Fibroblast of peridontal ligament (primary cell): Measurements from ENCODE around the gene ADTRP.

ENCODE experiments used
- DNase-seq: peaks from one replicate; pipeline ENCODE4 v3.0.0-alpha.2; 2010; ENCODE audit errors: extremely low read depth

Gene ADTRP

GRCh38 chr6:11773013-11773412, 5.6 kb downstream of the ADTRP start:
- no peak for DNase-seq

- DNase-seq, result peak; percentile 94
Measured at GRCh38 chr6:11772109-11772825, 6.3 kb downstream of the ADTRP start.

DNA sequence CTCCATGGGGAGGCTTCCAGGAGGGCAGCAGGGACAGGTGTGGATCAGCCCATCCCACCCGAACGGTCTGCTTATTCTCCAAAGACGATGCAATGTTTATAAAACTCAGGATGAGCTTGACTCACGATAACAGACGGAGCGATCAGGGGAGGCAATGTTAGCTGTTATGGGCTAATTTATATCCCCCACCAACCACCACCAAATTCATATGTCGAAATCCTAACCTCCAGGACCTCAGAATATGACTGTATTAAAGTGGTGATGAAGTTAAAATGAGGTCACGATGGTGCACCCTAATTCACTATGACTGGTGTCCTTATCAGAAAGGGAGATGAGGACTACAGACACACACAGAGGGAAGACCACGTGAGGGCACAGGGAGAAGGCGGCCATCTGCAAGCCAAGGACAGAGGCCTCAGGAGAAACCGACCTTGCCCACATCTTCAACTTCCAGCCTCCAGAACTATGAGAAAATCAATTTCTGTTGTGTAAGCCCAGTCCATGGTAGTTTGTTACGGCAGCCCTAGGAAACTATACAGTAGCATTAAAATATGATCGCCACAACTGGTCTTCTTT, 7.0 kb downstream of the ADTRP start:
- DNase-seq, result peak; percentile 34

- peak; percentile 99 for DNase-seq
Measured at GRCh38 chr6:11770546-11771466, 7.8 kb downstream of the ADTRP start.

DNA sequence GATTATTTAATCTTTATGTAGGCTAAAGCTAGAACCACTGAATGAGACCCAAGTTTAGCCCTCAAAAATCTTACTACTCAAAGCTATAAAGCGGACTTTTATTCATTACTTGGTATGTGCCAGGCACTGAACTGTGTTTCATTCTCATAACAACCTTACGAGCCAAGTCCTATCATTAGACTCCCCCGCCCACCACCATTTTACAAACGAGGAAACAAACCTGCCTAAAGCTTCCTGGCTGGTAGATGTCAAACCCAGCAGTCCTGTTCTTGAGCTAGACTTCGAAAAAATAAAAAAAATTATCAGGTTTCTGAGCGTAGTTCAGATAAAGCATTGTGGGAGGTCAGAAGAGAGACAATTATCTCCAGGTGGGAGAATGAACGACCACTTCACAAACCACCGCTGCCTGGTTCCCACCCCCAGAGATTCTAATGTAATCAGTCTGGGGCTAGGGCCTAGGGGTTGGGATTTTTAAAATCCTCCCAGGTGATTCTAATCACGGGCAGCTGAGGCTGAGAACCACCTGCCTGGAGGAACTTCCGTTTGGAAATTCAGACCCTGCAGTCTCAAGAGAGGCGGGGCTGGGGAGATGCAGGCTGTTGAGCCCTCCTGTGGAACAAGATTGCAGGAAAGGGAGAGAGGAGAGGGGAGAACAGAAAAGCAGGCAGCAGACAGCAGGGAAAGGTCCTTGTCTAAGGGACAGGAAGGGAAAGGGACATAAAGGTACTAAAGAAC, 8.6 kb downstream of the ADTRP start:
- no peak for DNase-seq

DNA sequence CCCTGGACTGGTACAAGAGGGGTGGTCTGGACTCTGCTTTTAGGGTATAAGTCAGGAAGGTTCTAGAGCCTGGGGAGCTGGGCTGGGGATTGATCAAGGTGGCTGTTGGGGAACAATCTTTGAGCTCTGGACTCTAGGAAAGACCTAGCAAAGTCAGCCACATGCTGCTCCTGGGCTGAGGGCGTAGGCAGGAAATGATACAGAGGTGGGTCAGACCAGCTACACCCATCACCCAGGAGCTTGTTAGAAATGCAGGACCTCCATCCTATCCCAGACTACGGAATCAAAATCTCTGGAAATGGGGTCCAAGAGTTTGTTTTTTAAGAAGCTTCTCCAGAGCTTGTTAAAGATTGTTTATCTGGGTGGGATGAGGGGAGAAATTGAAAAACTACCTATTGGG, 9.4 kb downstream of the ADTRP start:
- DNase-seq, result no peak

GRCh38 chr6:11767978-11768756, 10.4 kb downstream of the ADTRP start:
- no peak for DNase-seq

DNA sequence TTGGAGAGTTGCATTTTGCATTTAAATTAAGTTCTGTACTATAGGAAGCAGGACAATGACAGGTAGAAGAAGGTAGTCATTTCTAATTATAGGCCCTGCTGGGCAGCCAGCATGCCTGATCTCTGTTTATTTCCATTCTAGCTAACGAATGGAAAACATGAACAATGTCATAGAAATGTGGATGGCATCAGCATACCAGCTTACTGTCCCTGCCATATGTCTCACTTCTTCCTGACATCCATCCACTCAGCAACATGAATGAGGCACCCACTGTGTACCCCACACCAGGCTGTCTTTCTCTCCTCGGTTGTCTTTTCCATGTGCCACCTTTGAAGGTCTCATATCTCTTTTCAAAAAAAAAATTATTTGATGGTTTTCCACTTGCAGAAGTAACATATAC, 11.1 kb downstream of the ADTRP start:
- no peak for DNase-seq

GRCh38 chr6:11766589-11767450, 11.8 kb downstream of the ADTRP start:
- DNase-seq, result peak; percentile 98

DNA sequence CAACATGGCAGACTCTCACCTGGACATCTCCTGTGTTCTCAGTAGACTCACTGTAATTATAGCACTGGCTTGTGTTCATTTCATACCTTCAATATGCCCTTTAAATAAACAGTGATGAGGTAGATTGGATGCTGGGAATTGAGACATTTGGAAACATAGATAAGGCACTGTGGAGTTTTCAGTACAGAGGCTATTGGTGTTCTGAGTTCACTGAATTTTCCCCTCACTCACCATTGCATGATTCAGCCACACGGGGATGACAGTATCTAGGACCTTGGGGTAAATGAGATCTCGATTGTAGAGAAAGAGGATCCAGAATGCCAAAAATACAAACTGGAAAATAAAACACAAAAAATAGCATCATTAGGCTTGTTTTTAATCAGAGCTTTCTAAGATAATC, 12.6 kb downstream of the ADTRP start:
- peak; percentile 25 for DNase-seq

DNA sequence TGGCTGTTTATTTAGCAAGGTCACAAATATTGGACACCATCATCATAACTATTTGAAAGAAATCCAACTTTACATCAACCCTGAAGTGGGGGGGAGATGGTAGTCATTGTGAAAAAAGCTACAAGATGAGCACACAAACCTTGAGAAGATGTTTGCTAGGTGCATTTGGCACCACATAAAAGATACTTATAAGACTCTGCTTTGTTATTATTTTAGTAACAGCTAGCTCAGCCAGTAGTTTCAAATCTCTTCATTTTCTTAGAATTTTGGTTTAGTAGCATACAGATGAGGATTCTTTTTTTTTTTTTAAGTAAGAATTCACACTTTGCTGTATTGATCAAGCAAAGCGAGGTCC, 14.4 kb downstream of the ADTRP start:
- no peak for DNase-seq

- no peak for DNase-seq
Measured at GRCh38 chr6:11763460-11764249, 14.9 kb downstream of the ADTRP start.

DNA sequence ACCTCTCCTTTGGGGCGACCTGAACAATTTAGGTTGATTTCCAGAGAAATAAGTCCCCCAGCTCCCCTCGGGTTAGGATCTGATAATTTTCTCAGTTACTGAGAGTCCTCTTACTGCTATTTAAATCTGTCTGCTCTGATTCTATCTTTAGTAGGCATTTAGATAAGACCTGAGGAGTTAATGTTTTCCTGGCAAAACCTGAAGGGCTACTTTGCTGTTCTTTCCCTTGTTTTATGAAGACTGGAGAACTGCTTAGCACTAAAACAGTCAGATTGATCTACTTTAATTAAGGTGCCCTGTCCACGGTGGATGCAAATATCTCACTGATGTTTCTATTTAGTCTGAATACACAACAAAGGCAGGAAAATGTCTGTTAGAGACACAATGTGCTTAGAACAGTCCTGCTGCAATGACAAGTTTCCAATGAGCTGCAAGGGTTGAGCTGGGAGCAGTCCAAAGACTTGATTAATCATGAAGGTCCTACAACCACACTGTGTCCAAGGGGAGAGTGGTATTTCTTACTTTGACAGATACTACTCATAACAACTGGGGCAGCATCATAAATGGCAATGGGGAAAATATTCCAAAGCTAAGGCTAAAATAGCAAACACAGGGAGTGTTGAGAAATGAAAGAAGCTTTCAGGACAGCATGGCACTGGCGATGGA, 15.7 kb downstream of the ADTRP start:
- DNase-seq, result no peak

GRCh38 chr6:11761744-11762620, 16.6 kb downstream of the ADTRP start:
- DNase-seq, result no peak

GRCh38 chr6:11760015-11760473, 18.6 kb downstream of the ADTRP start:
- no peak for DNase-seq

GRCh38 chr6:11758878-11759277, 19.7 kb downstream of the ADTRP start:
- no peak for DNase-seq

DNA sequence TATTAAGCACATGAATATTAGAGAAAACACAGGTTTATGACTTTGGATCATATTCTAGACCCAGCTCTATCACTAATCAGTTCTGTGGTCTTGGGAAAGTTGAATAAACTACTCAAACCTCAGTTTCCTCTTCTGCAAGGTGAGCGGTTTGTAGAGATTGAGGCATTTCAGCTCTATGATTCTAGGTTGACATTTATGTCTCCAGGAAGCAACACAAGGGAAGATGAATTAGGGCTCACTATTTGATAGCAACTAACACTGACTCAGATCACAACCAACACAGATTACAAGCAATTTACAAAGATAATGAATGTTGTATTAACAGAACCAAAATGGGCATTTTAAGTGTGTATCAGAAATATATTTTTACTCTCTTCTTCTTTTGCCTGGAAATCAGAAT, 21.9 kb downstream of the ADTRP start:
- DNase-seq, result no peak

DNA sequence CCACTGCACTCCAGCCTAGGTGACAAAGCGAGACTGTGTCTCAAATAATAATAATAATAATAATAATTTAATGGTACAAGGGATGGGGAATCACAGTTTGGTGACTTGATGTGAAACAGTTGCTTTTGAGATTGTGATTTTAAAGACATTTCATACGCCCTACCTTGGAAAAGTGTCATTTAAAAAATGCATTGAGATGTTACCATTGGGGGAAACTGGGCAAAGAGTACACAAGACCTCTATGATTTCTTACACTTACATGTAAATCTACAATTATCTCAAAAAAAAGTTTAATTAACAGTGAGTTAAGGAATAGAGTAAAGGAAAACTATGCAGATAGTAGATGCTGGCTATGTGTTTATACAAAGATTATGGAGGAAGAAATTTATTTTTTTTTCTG, 22.3 kb downstream of the ADTRP start:
- no peak for DNase-seq
